Activated CD8-positive, alpha-beta memory T cell treated with anti-CD3 and anti-CD28 coated beads, Interleukin-2, amount 50 U/mL, for 1 hour (primary cell): ENCODE measurements around the gene CACNA1C.

Experiments
- DNase-seq: peaks from one replicate; pipeline ENCODE4 v3.0.0-alpha.2; 2020; ENCODE audit errors: extremely low read depth

Gene CACNA1C

DNA sequence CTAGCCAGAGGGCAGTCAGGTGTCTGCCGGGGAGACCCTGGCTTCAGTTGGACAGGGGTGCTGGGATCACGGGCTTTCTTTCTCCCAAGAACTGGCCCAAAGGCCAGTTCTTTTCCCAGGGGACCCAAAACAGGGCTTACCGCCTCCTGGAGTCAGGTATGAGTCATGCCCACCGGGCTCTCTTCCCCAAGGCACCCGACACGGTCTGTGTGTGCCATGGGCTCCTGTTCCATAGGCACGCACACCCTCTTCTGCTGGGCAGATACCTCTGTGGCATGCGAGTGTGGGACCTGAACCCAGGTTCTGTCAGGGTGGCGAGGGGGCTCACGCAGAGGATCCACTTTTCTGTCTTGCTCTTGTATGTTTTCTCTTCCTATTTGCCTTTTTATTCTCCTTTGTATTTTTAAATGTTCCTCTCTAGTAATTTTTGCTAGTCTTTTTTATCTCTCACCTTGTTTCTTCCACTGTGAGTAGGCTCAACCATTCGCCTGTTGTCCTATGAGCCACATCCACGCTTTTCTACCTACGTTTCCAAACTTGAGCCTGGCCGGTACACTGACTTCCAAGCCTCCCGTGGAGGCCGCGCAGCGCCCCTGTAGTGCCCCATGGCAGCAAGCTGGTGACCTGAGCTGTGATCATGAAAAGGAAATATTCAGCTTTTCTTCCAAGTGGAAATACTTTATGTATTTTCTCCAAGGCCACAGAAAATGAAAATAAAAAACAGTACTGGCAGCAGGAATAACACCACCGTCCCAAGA lies 362.2 kb downstream of the CACNA1C start:
- DNase-seq = no peak

GRCh38 chr12:2415568-2415944 lies 362.8 kb downstream of the CACNA1C start:
- no peak for DNase-seq

DNA sequence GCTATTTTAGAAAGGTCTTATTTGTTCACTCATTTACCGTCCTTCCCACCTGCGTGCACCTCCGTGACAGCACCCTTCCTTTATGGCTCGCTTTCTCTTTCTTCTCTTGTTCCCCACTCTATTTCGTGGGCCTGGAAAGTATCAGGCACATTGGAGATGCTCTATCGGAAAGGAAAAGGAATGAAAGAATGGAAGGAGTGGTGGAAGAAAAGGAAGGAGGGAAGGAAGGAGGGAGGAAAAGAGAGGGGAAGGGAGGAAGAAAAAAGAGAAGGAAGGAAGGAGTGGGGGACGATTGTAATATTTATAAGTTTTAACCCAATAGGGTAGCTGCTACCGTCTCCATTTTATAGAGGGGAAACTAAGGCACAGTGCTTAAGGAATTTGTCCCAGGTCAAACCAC lies 363.4 kb downstream of the CACNA1C start:
- DNase-seq = no peak

DNA sequence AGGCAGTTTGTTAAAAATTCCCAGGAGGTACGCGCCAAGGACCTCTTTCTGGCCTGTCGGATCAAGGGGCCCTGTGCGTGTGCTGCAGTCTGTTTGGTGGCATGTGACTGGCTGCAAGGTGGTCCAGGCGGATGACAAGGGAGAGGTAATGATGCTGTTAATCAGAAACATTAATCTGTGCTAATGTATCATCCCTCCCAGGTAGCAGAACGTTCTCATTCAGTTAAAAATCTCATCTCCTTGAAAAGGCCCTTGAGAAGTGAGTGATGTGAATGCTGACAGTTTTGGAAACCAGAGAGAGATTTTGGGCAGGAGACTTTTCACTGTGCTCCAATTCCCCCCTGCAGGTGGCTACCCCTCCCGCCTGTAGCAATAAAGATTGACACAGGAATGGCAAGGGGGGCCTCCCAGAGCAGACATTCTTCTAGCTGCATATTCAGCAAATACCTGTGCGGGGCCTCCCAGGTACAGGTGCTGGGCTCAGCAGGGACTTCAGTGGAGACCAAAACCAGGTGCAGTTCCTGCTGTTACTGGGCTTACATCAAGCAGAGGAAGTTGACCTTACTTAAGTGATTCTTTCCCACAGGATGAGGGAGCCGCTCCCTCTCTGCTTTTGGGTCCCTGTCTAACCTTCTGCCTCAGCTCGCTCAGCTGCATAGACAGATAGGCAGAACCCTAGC lies 364.8 kb downstream of the CACNA1C start:
- no peak for DNase-seq

GRCh38 chr12:2418579-2418978 lies 365.8 kb downstream of the CACNA1C start:
- no peak for DNase-seq

DNA sequence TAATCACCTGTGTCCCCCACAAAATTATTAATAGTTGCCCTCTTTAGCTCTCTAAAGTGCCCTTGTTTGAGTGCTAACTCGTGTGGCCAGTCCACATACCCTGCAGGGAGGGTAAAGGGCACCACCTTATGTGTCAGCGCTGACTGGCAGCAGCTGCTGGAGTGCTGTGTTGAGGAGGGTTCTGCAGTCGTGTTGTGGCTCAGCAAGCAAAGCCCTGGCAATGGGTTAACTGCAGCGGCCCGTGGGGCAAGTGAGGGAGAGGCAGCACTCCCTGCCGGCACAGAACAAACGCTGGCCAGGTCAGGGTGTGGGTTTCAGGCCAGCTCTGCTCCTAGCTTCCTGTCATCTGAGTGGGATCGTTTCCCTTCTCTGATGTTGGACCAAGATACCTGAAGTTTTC lies 369.8 kb downstream of the CACNA1C start:
- no peak for DNase-seq

DNA sequence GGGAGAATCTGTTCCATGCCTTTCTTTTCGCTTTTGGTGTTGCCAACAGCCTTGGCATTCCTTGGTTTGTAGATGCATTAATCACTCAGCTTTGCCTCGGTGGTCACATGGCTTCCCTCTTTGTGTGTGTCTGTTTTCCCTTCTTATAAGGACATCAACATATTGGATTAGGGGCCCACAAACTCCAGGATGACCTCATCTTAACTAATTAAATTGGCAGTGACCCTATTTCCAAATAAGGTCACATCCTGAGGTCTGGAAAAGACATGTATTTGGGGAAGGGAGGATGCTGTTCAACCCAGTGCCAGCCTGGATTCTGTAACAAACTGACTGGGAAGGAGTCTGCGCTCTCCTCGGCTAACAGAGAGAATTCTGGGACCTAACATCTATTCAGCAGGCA lies 376.2 kb downstream of the CACNA1C start:
- no peak for DNase-seq

DNA sequence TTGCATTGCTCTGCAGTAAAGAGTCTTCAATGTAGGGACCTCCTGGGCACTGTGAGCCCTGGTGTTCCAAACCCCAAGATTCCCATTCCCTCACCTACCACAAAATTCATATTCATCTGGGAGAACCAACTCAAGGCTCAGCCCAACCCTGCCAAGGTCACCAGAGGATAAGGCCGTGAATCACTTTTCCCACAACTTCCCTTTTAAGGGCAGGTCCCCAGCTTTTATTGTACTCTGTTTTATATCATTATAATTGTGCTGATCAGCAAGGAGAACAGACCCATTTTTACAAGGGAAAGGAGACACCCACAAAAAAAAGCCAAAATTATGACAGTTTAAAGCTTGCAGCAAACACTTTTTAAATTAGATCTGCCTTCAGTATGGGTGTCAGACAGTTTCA lies 379.0 kb downstream of the CACNA1C start:
- DNase-seq = no peak

DNA sequence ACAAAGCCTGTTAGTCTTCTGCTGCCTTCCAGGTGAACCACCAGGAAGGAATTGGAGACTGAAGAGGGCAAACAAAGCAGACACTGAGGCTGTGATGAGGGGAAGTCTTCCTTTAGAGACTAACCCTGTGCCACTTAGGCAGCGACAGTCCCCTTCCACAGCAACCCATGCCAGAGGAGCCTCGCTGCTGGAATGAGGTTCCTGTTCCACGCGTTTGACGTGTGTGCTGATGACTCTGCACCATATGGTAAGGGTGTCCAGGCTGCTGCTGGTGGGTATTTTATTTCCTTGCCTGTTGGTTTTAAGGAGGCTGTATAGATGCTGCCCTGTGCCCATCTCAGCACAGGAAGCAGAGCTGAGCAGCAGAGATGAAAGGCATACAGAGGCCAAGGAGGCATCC lies 380.1 kb downstream of the CACNA1C start:
- no peak for DNase-seq

DNA sequence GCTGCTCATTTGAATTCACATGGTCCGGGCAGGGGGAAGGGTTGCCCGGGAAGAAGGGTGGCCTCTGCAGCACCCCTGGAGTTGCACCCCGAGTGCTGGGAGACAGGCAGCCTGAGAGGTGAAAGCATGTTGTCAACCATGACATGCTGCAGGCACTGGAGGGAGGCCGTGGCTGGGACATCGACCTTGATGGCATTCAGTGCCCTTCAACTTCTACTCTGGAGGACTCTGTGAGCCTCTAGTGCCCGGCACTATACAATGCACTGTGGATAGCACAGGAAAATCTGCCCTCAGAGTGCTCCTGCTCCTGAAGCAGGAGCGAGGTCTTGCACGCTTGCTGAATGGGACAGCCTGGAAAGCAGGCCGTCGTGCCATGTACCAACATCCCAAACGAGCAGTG lies 382.7 kb downstream of the CACNA1C start:
- DNase-seq = no peak

DNA sequence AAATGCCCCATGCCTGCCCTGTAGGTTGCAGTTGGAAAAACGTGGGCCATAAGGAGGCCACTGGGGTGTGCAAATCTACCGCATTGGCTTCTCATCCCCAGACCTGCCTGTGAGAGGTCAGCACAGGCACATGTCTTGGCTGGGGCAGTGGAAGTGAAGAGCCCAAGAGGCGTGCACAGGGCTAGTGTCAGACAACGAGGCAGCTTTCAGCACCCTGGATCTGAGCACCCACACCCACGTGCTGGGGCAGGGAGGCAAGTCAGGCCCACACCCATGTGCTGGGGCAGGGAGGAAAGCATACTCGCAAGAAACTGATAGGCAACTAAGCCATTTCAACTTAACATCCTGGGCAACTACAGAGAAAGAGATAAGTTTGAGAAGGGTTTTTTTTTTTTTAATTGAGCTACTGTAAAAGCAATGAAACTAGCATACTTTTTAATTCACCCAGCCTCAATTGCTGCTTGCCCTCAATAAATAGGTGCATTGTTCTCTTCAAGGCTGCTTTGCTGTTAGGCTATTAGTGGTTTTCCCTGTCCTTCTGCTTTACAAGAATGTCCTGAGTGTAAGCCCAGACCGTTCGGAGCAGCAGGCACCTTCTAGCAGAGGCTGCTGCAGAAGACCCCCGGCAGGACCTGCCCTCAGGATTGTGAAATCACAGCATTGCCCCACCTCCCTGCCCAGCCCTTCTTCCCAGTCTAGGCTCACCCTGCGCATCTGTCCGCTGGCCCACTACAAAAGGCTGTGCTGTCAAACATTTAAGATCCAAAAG lies 386.7 kb downstream of the CACNA1C start:
- DNase-seq = no peak

- DNase-seq = no peak
These were observed 391.0 kb downstream of the CACNA1C start for GRCh38 chr12:2443776-2444175.

DNA sequence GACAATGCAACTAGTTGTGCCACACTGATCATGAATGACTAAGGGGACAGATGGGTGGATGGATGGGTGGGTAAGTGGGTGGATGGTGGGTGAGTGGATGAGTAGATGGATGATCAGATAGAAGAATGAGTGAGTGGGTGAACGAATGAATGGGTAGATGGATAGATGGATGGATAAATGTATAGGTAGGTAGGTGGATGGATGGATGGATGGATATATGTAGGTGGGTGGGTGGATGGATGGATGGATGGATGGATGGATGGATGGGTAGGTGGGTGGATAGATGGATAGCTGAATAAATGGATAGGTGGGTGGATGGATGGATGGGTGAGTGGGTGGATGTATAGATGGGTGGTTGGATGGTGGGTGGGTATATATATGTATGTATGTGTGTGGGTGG lies 393.2 kb downstream of the CACNA1C start:
- DNase-seq = no peak

- DNase-seq = no peak
These were observed 395.1 kb downstream of the CACNA1C start for GRCh38 chr12:2447861-2448260.

- no peak for DNase-seq
These were observed 396.8 kb downstream of the CACNA1C start for GRCh38 chr12:2449586-2449985.

DNA sequence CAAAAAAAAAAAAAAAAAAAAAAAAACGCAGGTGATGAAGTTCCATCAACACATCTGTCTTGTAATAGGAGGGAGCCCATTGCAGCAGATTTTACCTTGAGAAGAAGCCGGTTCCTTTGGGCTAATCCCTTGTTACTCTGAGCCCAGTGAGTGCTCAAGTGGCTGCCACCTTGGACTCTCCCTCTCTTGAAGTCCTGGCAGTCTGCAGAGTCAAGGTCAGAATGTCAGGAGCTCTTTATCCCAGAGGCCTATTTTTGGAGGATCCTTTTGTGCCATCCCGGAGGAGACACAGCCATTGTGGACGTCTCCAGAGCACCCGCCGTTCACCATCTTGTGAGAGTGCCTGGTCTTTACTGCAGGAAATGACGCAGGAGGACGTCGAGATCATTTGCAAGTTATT lies 397.8 kb downstream of the CACNA1C start:
- DNase-seq = no peak

DNA sequence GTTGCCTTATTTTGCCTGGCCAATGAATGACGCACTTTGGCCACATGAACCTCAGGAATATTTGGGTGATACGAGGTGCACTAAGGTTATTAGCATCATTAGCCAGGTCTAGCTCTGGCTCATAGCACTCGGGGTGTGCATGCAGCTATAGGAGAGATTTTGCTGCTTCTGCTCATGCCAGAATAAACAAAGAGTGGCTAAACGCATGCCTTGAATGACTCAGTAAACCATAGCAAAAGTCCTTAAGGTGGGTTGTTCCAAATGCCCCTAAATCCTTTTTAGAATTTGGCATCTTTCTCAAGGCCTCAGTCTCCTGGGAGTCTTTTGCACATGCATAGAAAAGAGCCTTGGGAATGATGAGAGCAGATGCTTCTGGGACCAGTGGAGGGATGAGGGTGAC lies 398.2 kb downstream of the CACNA1C start:
- no peak for DNase-seq

DNA sequence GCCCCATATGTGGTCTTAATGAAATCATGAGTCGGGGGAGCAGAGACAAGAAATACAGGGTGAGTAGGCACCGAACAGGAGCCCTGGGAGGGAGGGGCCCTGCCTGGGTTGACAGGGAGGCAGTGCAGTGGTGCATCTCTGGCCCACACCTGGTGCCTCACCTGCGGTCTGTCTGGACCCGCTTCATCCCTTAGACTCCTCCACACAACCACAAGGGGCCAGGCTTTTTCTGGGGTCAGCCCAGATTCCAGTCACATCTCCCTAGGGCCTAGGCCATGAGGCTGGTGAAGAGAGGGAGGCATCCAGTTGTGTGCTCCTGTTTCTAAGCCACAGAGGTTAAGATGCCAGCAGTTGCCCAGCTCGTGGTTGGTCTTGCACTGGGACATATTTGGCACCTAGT lies 398.7 kb downstream of the CACNA1C start:
- DNase-seq = no peak

- no peak for DNase-seq
These were observed 400.4 kb downstream of the CACNA1C start for GRCh38 chr12:2453076-2453760.

- DNase-seq = no peak
These were observed 400.9 kb downstream of the CACNA1C start for GRCh38 chr12:2453761-2454090.

GRCh38 chr12:2454601-2455177 lies 401.9 kb downstream of the CACNA1C start:
- DNase-seq = no peak

- DNase-seq = no peak
These were observed 402.6 kb downstream of the CACNA1C start for GRCh38 chr12:2455410-2455809.
